Measurements from ENCODE around the gene MSH5.

MSH5 gene

DNA sequence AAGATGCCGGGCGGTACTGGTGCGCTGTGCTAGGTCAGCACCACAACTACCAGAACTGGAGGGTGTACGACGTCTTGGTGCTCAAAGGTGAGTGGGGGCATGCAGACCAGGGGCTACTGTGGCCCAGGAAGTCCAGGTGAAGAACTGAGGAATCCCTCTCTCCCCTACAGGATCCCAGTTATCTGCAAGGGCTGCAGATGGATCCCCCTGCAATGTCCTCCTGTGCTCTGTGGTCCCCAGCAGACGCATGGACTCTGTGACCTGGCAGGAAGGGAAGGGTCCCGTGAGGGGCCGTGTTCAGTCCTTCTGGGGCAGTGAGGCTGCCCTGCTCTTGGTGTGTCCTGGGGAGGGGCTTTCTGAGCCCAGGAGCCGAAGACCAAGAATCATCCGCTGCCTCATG, 32.1 kb upstream of the MSH5 start:
- TF ChIP-seq, protein P1, sequence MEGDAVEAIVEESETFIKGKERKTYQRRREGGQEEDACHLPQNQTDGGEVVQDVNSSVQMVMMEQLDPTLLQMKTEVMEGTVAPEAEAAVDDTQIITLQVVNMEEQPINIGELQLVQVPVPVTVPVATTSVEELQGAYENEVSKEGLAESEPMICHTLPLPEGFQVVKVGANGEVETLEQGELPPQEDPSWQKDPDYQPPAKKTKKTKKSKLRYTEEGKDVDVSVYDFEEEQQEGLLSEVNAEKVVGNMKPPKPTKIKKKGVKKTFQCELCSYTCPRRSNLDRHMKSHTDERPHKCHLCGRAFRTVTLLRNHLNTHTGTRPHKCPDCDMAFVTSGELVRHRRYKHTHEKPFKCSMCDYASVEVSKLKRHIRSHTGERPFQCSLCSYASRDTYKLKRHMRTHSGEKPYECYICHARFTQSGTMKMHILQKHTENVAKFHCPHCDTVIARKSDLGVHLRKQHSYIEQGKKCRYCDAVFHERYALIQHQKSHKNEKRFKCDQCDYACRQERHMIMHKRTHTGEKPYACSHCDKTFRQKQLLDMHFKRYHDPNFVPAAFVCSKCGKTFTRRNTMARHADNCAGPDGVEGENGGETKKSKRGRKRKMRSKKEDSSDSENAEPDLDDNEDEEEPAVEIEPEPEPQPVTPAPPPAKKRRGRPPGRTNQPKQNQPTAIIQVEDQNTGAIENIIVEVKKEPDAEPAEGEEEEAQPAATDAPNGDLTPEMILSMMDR (IDR thresholded peaks at IDR 0.05) = no peak

DNA sequence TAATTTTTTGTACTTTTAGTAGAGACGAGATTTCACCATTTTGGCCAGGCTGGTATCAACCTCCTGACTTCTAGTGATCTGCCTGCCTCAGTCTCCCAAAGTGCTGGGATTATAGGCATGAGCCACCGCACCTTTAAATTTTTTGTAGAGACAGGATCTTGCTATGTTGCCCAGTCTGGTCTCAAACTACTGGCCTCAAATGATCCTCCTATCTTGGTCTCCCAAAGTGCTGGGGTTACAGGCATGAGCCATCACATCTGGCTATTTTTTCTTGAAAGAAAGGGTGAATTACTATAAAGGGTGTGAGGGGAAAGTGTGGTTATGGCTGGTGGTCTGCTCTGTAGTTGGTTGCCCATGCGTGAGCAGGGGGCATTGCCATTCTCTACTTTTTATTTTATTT, 31.6 kb upstream of the MSH5 start:
- TF ChIP-seq, protein P1 (IDR thresholded peaks at IDR 0.05) = no peak

DNA sequence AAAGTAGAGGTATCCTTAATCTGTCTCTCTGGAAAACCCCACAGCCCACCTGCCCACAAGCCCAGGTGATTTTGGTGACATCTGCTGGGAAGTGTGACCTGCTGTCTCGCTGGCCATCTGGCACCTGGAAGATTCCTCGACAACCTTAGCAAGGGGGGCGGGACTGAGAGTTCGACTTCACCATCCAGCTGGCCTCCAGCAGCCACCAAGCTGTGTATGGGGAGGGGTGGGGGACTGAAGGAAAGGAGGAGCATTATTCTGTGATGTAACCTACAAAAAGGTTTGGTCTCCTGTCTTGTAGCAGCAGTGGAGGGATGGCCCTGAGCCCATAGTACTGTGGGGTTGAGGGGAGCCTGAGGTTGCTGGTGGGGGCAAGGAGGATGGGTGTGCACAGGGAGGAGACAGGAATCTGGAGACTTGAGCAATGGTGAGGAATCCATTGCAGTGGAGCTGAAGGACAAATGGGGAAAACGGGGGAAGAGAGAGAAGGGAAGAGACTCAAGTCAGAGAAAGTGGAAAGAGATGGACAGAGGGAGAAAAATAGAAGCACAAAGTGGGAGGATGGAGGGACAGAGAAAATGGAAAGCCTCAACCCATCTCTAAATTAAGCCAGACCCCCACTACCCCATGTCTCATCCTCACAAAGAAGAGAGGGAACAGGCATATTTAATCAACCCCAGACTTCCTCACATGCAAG, 29.1 kb upstream of the MSH5 start:
- TF ChIP-seq, protein P1 (IDR thresholded peaks at IDR 0.05) = no peak

DNA sequence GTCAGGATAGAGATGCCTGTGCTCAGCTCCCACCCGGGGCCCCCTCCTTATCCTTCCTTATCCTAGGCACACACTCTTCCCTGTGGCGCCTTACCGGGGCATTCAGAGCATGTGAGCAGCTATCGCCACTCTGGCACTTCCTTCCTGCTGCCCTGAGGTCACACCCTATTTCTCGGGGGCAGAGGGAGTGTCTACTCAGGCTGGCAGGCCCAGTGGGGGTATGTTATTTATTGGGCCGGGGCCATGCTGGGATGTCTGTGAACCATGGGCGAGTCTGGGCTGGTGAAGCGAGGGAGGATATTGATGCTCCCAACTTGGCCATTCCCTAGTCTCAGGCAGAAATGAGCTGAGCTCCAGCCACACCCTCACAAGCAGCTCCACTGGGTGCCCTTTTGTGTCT, 28.6 kb upstream of the MSH5 start:
- TF ChIP-seq, protein P1 (IDR thresholded peaks at IDR 0.05) = no peak

DNA sequence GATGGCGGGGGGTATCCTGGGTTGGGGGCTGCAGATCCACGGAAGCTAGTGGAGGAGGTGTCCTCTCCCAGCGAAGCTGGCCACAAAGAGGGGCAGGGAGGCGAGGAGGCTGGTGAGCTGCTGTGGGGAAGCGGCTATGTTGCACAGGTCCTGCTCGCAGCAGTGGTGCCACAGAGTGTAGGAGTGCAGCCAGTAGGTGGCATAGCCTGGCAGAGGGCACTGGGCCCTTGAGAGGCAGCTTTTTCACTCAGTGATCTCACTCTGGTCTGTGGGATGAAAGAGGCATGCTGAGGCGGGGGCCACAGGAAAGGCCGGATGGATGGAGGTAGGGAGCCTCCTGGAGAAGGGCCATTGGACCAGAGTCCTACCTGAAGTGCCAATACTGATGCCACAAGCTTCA, 27.5 kb upstream of the MSH5 start:
- TF ChIP-seq, protein P1 (IDR thresholded peaks at IDR 0.05) = no peak; the same call in 1 of the 2 replicates

DNA sequence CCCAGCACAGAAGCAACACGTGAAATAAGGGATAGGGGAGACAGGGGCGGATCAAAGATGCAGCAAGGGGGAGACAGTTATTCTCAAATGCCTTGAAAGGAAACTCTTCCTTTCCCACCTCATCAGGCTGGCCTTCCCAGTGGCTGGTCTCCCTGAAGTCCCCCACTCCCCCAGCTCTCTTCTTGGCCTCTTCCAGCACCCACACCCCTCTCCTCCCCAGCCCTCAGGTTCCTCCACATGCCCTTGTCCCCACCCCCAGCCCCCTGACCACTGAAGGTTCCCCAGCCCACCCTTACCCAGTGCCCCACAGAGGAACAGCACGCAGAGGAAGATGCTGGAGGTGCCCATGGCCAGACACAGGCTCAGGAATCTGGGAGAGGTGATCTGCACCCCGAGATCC, 26.3 kb upstream of the MSH5 start:
- TF ChIP-seq, protein P1 (IDR thresholded peaks at IDR 0.05) = no peak

DNA sequence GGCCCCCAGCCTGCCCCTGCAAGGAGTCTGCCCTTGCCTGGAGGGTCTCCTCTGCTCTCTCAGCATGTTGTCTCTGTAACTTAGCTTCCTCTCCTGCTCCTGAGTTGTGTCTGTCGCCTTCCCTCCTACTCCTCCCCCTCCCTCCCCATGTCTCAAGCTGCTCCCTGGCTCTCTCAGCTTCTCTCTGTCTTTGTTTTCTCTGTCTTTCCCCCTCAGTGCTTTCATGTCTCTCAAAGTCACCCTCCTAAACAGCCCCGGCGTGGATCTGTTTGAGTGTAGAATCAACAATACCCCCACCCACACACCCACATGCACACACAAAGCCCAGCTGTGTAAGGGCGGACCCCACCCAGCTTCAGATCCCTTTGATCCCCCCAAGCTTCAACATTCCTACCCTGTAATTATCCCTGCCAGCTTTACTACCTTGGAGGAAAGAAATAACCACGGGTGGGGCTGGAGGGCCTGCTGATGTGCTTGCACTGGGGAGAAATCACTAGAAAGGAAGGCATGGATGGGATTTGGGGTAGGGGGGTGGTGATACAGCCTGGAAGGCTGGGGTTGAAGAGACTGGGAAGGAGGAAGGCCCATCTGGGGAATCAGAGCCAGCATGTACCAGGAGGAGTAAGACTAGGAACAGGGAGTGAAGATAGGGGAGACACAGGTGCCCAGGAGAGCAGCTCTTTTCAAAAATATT, 25.7 kb upstream of the MSH5 start:
- TF ChIP-seq, protein P1 (IDR thresholded peaks at IDR 0.05) = no peak

All from LNCAP (cell line).